ENCODE measurements around the gene AP2A2. TPM values are rescaled to one million over a fixed set of nuclear protein-coding genes. Genes with fewer than 3 reads are reported as not detected.

AP2A2 gene
- total RNA-seq, 1 experiment from 2014 or later, result 92.9 TPM

DNA sequence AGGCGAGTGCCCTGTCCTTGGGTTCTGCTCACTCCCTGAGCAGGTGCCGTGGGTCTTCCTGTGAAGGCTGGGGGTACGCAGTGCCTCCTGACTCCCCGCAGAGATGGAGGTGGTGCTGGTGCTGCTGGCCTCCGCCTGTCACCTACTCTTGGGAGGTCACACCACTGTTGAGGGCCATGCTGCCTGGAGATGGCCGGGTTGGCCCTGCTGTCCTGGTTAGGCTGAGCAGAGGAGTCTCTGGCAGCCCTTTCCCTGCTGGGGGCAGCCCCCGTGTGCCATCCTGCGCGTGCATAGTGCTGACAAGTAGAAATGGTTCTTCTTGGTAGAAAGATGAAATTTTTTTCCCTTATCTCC lies 61.3 kb downstream of the AP2A2 start:
- no peaks in the 10 kb centered on the region for H3K4me1 Mint-ChIP-seq (ENCODE audit: low read depth, unreplicated experiment)
- H3K9me3 Mint-ChIP-seq (ENCODE audit: low read depth, unreplicated experiment), result no peaks in the 10 kb centered on the region
- no peak overlapping the region for H3K27ac Mint-ChIP-seq (ENCODE audit: unreplicated experiment)
- DNase-seq, result no peak
- no TSS peak for BruUV-seq (replicated peaks)
- no peaks in the 10 kb centered on the region for H3K27me3 Mint-ChIP-seq (ENCODE audit: unreplicated experiment)
- H3K4me3 Mint-ChIP-seq (ENCODE audit: low read depth, unreplicated experiment), result no peak overlapping the region
- intact Hi-C loops (cut with micrococcal nuclease; ENCODE audit: unreplicated experiment), result no loop called here
- CTCF ChIA-PET, result no interaction called here
- TF ChIP-seq, protein P1, sequence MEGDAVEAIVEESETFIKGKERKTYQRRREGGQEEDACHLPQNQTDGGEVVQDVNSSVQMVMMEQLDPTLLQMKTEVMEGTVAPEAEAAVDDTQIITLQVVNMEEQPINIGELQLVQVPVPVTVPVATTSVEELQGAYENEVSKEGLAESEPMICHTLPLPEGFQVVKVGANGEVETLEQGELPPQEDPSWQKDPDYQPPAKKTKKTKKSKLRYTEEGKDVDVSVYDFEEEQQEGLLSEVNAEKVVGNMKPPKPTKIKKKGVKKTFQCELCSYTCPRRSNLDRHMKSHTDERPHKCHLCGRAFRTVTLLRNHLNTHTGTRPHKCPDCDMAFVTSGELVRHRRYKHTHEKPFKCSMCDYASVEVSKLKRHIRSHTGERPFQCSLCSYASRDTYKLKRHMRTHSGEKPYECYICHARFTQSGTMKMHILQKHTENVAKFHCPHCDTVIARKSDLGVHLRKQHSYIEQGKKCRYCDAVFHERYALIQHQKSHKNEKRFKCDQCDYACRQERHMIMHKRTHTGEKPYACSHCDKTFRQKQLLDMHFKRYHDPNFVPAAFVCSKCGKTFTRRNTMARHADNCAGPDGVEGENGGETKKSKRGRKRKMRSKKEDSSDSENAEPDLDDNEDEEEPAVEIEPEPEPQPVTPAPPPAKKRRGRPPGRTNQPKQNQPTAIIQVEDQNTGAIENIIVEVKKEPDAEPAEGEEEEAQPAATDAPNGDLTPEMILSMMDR (IDR thresholded peaks at IDR 0.05; ENCODE audit: unreplicated experiment), result no peak
- peaks cover 50% of the 10 kb centered on the region for H3K36me3 Mint-ChIP-seq (ENCODE audit: insufficient read depth, unreplicated experiment)

DNA sequence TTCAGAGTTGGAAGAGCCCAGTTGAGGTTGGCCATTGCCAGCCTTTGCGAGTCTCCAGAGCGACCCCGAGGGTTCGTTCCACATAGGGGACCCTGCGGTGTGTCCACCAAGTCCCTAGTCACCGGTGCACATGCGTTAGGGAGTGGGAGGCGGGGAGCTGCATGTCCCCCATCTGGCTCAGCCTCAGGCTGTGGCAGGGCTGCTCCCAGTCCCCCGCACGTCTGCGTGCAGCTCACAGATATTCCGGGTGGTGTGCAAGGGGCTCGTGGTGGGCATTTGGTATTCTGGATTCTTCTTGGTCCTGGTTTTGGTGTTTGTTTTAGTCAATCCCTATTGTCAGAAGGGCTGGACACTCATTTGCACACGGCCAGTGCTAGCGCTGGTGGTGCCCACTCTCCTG lies 62.0 kb downstream of the AP2A2 start:
- H3K9me3 Mint-ChIP-seq (ENCODE audit: low read depth, unreplicated experiment), result no peaks in the 10 kb centered on the region
- no TSS peak for BruUV-seq (replicated peaks)
- H3K4me1 Mint-ChIP-seq (ENCODE audit: low read depth, unreplicated experiment), result no peaks in the 10 kb centered on the region
- DNase-seq, result no peak
- H3K4me3 Mint-ChIP-seq (ENCODE audit: low read depth, unreplicated experiment), result no peak overlapping the region
- CTCF ChIA-PET, result no interaction called here
- TF ChIP-seq, protein P1 (IDR thresholded peaks at IDR 0.05; ENCODE audit: unreplicated experiment), result no peak
- intact Hi-C loops (cut with micrococcal nuclease; ENCODE audit: unreplicated experiment), result no loop called here
- H3K27me3 Mint-ChIP-seq (ENCODE audit: unreplicated experiment), result no peaks in the 10 kb centered on the region
- H3K36me3 Mint-ChIP-seq (ENCODE audit: insufficient read depth, unreplicated experiment), result peaks cover 46% of the 10 kb centered on the region
- H3K27ac Mint-ChIP-seq (ENCODE audit: unreplicated experiment), result no peak overlapping the region

DNA sequence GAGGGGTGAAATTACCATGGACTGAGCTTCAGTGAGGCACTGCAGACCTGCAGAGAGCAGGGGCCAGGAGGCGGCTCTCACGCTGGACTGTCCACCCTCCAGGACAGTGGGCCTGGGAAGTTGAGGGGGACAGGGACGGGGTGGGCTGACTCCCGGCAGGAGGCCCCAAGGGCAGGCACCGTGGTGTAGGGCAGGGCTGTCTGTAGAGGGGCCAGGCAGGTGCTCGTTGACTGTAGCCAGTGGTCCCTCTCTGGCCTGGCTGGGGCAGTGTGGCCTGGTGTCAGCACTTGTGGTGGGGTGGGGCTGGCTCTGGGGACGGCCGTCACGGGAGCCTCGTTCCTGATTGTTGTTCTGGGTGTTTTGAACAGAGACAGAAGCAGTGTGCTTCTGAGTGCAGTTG lies 64.4 kb downstream of the AP2A2 start:
- intact Hi-C loops (cut with micrococcal nuclease; ENCODE audit: unreplicated experiment), result no loop called here
- H3K36me3 Mint-ChIP-seq (ENCODE audit: insufficient read depth, unreplicated experiment), result peaks cover 45% of the 10 kb centered on the region
- CTCF ChIA-PET, result no interaction called here
- no peaks in the 10 kb centered on the region for H3K27me3 Mint-ChIP-seq (ENCODE audit: unreplicated experiment)
- H3K27ac Mint-ChIP-seq (ENCODE audit: unreplicated experiment), result no peak overlapping the region
- H3K4me3 Mint-ChIP-seq (ENCODE audit: low read depth, unreplicated experiment), result no peak overlapping the region
- no peaks in the 10 kb centered on the region for H3K4me1 Mint-ChIP-seq (ENCODE audit: low read depth, unreplicated experiment)
- TF ChIP-seq, protein P1 (IDR thresholded peaks at IDR 0.05; ENCODE audit: unreplicated experiment), result no peak
- no peak for DNase-seq
- no peaks in the 10 kb centered on the region for H3K9me3 Mint-ChIP-seq (ENCODE audit: low read depth, unreplicated experiment)
- BruUV-seq (replicated peaks), result no TSS peak

DNA sequence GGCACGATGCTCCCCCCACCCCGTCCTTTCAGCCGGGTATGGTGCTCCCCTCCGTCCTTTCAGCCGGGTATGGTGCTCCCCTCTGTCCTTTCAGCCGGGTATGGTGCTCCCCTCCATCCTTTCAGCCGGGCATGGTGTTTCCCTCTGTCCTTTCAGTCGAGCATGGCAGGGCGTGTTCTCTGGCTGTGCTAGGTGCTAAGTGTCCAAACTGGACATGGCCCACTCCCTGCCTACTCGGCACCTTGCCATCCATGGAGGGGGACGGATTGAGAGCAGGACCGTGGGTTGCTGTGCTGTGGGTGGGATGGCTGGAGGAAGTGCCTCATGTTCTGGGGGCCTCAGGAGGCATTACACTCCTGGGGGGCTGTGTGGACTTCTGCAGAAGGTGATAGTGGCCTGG lies 65.4 kb downstream of the AP2A2 start:
- no peak overlapping the region for H3K27ac Mint-ChIP-seq (ENCODE audit: unreplicated experiment)
- no peak overlapping the region for H3K4me3 Mint-ChIP-seq (ENCODE audit: low read depth, unreplicated experiment)
- intact Hi-C loops (cut with micrococcal nuclease; ENCODE audit: unreplicated experiment), result no loop called here
- BruUV-seq (replicated peaks), result no TSS peak
- H3K27me3 Mint-ChIP-seq (ENCODE audit: unreplicated experiment), result no peaks in the 10 kb centered on the region
- no peak for DNase-seq
- no peaks in the 10 kb centered on the region for H3K9me3 Mint-ChIP-seq (ENCODE audit: low read depth, unreplicated experiment)
- peaks cover 46% of the 10 kb centered on the region for H3K36me3 Mint-ChIP-seq (ENCODE audit: insufficient read depth, unreplicated experiment)
- CTCF ChIA-PET, result interaction anchor here (0.7 kb wide), 1 partner anchor 51 kb away, joined by 3 read pairs; no protein-coding TSS in a partner anchor
- no peaks in the 10 kb centered on the region for H3K4me1 Mint-ChIP-seq (ENCODE audit: low read depth, unreplicated experiment)
- TF ChIP-seq, protein P1 (IDR thresholded peaks at IDR 0.05; ENCODE audit: unreplicated experiment), result no peak
